Endothelial cell of umbilical vein (primary cell): ENCODE results near the gene FOXL1. TPM values are rescaled to one million over a fixed set of nuclear protein-coding genes. Genes with fewer than 3 reads are reported as not detected.

Experiments used
- BruUV-seq: library from RNA; stranded (reverse); fragments of 400-500 nt; replicated peaks from 2 replicates; lab custom pipeline; 2021; lab: Mats Ljungman, UMichigan
- CTCF ChIA-PET: fragments of 300-600, 350-600 bp; sonication (Branson Sonifier 250); formaldehyde crosslinking; loops from one replicate; lab custom pipeline; 2021; ENCODE audit warnings: antibody characterized with exemption, inconsistent platforms; lab: Charles Lee
- POLR2A ChIA-PET: fragments of 300-600, 350-600 bp; sonication (Branson Sonifier 250); formaldehyde crosslinking; loops from one replicate; lab custom pipeline; 2021; ENCODE audit warnings: antibody characterized with exemption, inconsistent platforms; lab: Charles Lee
- DNase-seq: peaks from one replicate; pipeline ENCODE4 v3.0.0-alpha.2; 2011; ENCODE audit warnings: low read depth, low spot score
- FAIRE-seq: peaks from 2 replicates; lab custom pipeline; 2011; peaks lifted over from hg19 to GRCh38; lab: Jason Lieb, UNC
- H2AFZ ChIP-seq: 2 replicates; pipeline ENCODE4 v1.6.0; 2012; ENCODE audit warnings: low read depth, low read length, control low read depth, inconsistent platforms
- H3K27ac ChIP-seq: 2 replicates; pipeline ENCODE4 v1.5.1; 2011; ENCODE audit warnings: low read depth, mild to moderate bottlenecking, control low read depth, low read length, moderate library complexity; ENCODE audit not compliant: insufficient read depth
- H3K27me3 ChIP-seq, 2 experiments: 2 replicates each; pipeline versions ENCODE4 v1.6.0 to v1.6.1; 2011; ENCODE audit warnings: low read length in 2 of 2, mixed read lengths in 1 of 2; ENCODE audit not compliant: control insufficient read depth in 2 of 2, insufficient read depth in 2 of 2
- H3K36me3 ChIP-seq, 2 experiments: 2 replicates in 1 of 2; 3 replicates in 1 of 2; pipeline ENCODE4 v1.5.1; 2011; ENCODE audit warnings: low read length in 2 of 2, mild to moderate bottlenecking in 1 of 2, moderate library complexity in 1 of 2; ENCODE audit not compliant: control insufficient read depth in 2 of 2, insufficient read depth in 2 of 2; ENCODE audit errors: extremely low read depth in 1 of 2
- H3K4me1 ChIP-seq: 3 replicates; pipeline ENCODE4 v1.5.1; 2011; ENCODE audit warnings: mild to moderate bottlenecking, low read length; ENCODE audit not compliant: control insufficient read depth, insufficient read depth; ENCODE audit errors: extremely low read depth
- H3K4me2 ChIP-seq: 2 replicates; pipeline ENCODE4 v1.6.1; 2011; ENCODE audit warnings: low read length, control low read depth, mixed read lengths; ENCODE audit not compliant: insufficient read depth
- H3K4me3 ChIP-seq, 3 experiments: fragments of 200-600 bp in 1 of 3; sonication (generic), shearing (Covaris generic) in 1 of 3; replicated peaks in 1 of 3; 2 replicates each; pipeline ENCODE4 v1.5.1; 2011 to 2016; ENCODE audit warnings: control low read depth in 3 of 3, low read length in 3 of 3, mild to moderate bottlenecking in 2 of 3, inconsistent platforms in 1 of 3, low read depth in 1 of 3, moderate library complexity in 1 of 3; ENCODE audit not compliant: insufficient read depth in 1 of 3
- H3K79me2 ChIP-seq: 2 replicates; pipeline ENCODE4 v1.6.0; 2012; ENCODE audit warnings: low read length, inconsistent platforms; ENCODE audit not compliant: control insufficient read depth, insufficient read depth
- H3K9ac ChIP-seq: replicated peaks from 2 replicates; pipeline ENCODE3; 2011; ENCODE audit warnings: low read length, control low read depth; ENCODE audit not compliant: insufficient read depth; ENCODE audit errors: extremely low read depth
- H3K9me1 ChIP-seq: replicated peaks from 3 replicates; pipeline ENCODE4 v1.6.0; 2011; ENCODE audit warnings: mild to moderate bottlenecking, low read length; ENCODE audit not compliant: control insufficient read depth, insufficient read depth; ENCODE audit errors: extremely low read depth
- H3K9me3 ChIP-seq: replicated peaks from 2 replicates; pipeline ENCODE4 v1.5.1; 2012; ENCODE audit warnings: low read length, inconsistent platforms; ENCODE audit not compliant: control insufficient read depth, insufficient read depth
- H4K20me1 ChIP-seq: replicated peaks from 2 replicates; pipeline ENCODE3; 2011; ENCODE audit warnings: mild to moderate bottlenecking, low read length; ENCODE audit not compliant: control insufficient read depth, insufficient read depth; ENCODE audit errors: extremely low read depth
- EZH2 ChIP-seq: IDR thresholded peaks from 2 replicates; pipeline ENCODE4 v1.6.1; 2012; ENCODE audit warnings: borderline replicate concordance, low read depth, mild to moderate bottlenecking, moderate library complexity, low read length, inconsistent platforms; ENCODE audit not compliant: severe bottlenecking
- FOS ChIP-seq: IDR thresholded peaks from 2 replicates; pipeline ENCODE4 v1.6.1; 2011; ENCODE audit warnings: mild to moderate bottlenecking, low read length, moderate library complexity, borderline replicate concordance; ENCODE audit not compliant: insufficient read depth
- GATA2 ChIP-seq: IDR thresholded peaks from 2 replicates; pipeline ENCODE4 v1.7.0; 2011; ENCODE audit warnings: low read depth, mild to moderate bottlenecking, moderate library complexity, mixed read lengths, low read length; ENCODE audit not compliant: insufficient read length, insufficient read depth
- JUN ChIP-seq: IDR thresholded peaks from 2 replicates; pipeline ENCODE4 v1.6.1; 2011; ENCODE audit warnings: borderline replicate concordance, low read depth; ENCODE audit not compliant: insufficient read length, insufficient read depth
- MYC ChIP-seq: IDR thresholded peaks from one replicate; pipeline ENCODE4 v1.6.1; 2011; ENCODE audit warnings: mild to moderate bottlenecking, low read depth, low read length
- POLR2A ChIP-seq: IDR thresholded peaks from 2 replicates; pipeline ENCODE4 v1.6.1; 2012; ENCODE audit warnings: low read depth, mild to moderate bottlenecking, control low read depth, low read length
- POLR2AphosphoS5 ChIP-seq: IDR thresholded peaks from 2 replicates; pipeline ENCODE4 v1.6.1; 2012; ENCODE audit warnings: low read depth, mild to moderate bottlenecking, control low read depth, low read length, moderate library complexity; ENCODE audit not compliant: insufficient read depth
- dilution Hi-C: fragments of 300-500 bp; cut with MboI; formaldehyde crosslinking; loops from one replicate; pipeline ENCODE4 v1.15.0; 2019; ENCODE audit warnings: low sequenced_read_pairs; ENCODE audit not compliant: extremely low pct_ligation_motif_present
- intact Hi-C: fragments of 100-400 bp; cut with micrococcal nuclease; formaldehyde crosslinking; loops from one replicate; pipeline ENCODE4 v1.10.0; 2022
- polyA plus RNA-seq, 4 experiments: library from polyadenylated mRNA; depleted of rRNA in 3 of 4; stranded (reverse) in 3 of 4; unstranded in 1 of 4; fragments of >200 nt; gene quantifications; 2 replicates each; pipeline versions ENCODE4 v1.2.1 to v1.2.3, GENCODE V29; 2011 to 2012; ENCODE audit warnings: missing spikeins in 1 of 4
- total RNA-seq: library from RNA; stranded (reverse); gene quantifications from 2 replicates; pipeline ENCODE4 v1.2.3, GENCODE V29; 2021
- TF ChIP-seq, protein P1 (sequence below), 2 donors: IDR thresholded peaks; 1 replicate in 1 of 2; 2 replicates in 1 of 2; pipeline ENCODE4 v1.5.1; 2011; ENCODE audit warnings: low read length in 2 of 2, mild to moderate bottlenecking in 2 of 2, moderate library complexity in 2 of 2, control low read depth in 1 of 2, inconsistent platforms in 1 of 2, low read depth in 1 of 2; ENCODE audit not compliant: insufficient read depth in 1 of 2; ENCODE audit errors: extremely low read depth in 1 of 2
- TF ChIP-seq, protein P2 (sequence below): IDR thresholded peaks from 2 replicates; pipeline ENCODE4 v1.6.1; 2011; ENCODE audit not compliant: insufficient read depth, insufficient read length

The FOXL1 gene
- total and polyA plus RNA-seq, 2 donors (not counting 3 experiments of a cell fraction or from before 2014, with no cell fraction given), result 2.8 to 3.8 TPM

DNA sequence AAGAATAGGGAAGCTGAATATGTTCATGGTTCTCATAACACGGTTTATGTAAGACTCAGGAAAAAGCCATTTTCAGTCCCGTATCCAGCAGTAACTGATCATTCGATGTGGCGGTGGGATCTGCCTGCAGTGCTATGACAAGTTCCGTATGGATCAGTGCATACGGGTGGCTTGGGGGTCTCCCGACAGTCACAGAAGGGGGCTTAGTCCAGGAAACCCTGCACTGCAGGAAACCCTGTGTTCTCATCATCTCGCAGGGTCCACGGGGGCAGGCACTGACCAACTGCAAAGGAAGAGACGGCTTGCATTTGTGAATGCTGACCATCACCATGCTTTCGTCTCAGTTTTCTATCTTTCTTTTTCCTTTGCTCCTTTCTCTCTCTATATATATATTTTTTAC lies 31.1 kb upstream of the FOXL1 start:
- BruUV-seq, result no TSS peak
- ChIA-PET CTCF (no interaction called here), POLR2A (no interaction called here)
- no peak for FAIRE-seq
- H3K4me1 ChIP-seq, result no peaks in the 10 kb centered on the region
- H3K9ac ChIP-seq, result no peak overlapping the region
- peaks cover 2 to 12% of the 10 kb centered on the region in 2 experiments for H3K36me3 ChIP-seq
- no peaks in the 10 kb centered on the region for H3K9me3 ChIP-seq
- no peak for DNase-seq
- no peak overlapping the region for H3K4me3 ChIP-seq
- H3K27ac ChIP-seq, result no peak overlapping the region
- no peaks in the 10 kb centered on the region for H3K79me2 ChIP-seq
- intact Hi-C loops (no loop called here), dilution Hi-C loops (no loop called here)
- H3K4me2 ChIP-seq, result no peak overlapping the region
- H4K20me1 ChIP-seq, result no peaks in the 10 kb centered on the region
- no peaks in the 10 kb centered on the region for H3K27me3 ChIP-seq
- H3K9me1 ChIP-seq, result no peaks in the 10 kb centered on the region
- no peak overlapping the region for H2AFZ ChIP-seq
- no peak for TF ChIP-seq POLR2AphosphoS5
- no peak for TF ChIP-seq GATA2
- no peak for TF ChIP-seq FOS
- TF ChIP-seq JUN, result no peak
- no peak for TF ChIP-seq POLR2A
- TF ChIP-seq EZH2, result no peak

DNA sequence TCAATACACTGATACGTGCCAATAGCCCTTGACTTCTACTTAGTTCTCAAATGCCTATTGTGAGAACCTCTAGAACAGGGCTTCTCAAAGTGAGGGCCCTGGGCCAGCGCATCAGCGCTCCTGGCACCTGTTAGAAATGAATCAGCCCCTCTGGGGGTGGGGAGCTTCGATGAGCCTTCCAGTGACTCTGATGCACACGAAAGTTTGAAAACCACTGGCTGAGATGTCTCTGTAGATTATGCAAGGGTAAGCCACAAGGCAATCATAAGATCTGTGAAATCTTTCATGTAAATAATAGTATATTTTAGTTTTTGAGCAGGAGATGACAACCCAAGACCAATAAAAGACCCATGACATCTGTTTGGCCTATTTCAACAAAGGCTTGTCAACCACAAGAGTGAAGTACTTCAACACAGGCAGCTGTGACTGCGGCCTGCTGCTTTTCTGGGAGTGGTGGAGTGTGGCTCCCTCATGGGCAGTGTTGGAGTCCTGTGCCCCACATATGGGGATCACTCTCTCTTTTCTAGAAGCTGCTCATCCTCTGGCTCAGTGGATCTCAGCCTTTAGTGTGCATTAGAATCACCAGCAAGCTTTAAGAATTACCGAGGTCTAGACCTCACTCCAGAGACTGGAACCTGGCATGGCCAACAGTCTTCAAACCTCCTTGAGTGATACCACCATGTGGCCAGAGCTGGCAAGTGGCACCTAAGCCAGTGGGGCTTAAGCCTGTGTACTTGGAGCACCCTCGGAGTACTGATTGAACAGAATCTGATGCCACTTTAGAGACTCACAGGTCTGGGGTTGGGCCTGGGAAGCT lies 29.1 kb upstream of the FOXL1 start:
- POLR2A ChIA-PET, result interaction anchor here (0.5 kb wide), 1 partner anchor 1213 kb away, joined by 3 read pairs; no protein-coding TSS in a partner anchor
- peaks cover 3% of the 10 kb centered on the region for H3K4me1 ChIP-seq
- H2AFZ ChIP-seq, result no peak overlapping the region
- no peaks in the 10 kb centered on the region for H4K20me1 ChIP-seq
- CTCF ChIA-PET, result interaction anchor here (0.6 to 1.2 kb wide), 2 partner anchors 27 to 468 kb away, joined by 3 to 4 read pairs; no protein-coding TSS in a partner anchor
- no peaks in the 10 kb centered on the region for H3K9me3 ChIP-seq
- H3K27me3 ChIP-seq, result no peaks in the 10 kb centered on the region
- peaks cover 2 to 8% of the 10 kb centered on the region in 2 experiments for H3K36me3 ChIP-seq
- H3K4me2 ChIP-seq, result no peak overlapping the region
- peaks cover 6% of the 10 kb centered on the region for H3K79me2 ChIP-seq
- H3K9ac ChIP-seq, result no peak overlapping the region
- no peak overlapping the region for H3K27ac ChIP-seq
- TF ChIP-seq FOS, result no peak
- TF ChIP-seq, protein P1, sequence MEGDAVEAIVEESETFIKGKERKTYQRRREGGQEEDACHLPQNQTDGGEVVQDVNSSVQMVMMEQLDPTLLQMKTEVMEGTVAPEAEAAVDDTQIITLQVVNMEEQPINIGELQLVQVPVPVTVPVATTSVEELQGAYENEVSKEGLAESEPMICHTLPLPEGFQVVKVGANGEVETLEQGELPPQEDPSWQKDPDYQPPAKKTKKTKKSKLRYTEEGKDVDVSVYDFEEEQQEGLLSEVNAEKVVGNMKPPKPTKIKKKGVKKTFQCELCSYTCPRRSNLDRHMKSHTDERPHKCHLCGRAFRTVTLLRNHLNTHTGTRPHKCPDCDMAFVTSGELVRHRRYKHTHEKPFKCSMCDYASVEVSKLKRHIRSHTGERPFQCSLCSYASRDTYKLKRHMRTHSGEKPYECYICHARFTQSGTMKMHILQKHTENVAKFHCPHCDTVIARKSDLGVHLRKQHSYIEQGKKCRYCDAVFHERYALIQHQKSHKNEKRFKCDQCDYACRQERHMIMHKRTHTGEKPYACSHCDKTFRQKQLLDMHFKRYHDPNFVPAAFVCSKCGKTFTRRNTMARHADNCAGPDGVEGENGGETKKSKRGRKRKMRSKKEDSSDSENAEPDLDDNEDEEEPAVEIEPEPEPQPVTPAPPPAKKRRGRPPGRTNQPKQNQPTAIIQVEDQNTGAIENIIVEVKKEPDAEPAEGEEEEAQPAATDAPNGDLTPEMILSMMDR (IDR thresholded peaks at IDR 0.05; ENCODE audit: extremely low read depth in 1 of 2, insufficient read depth in 1 of 2, low read depth in 1 of 2, low read length in 2 of 2), result no peak
- TF ChIP-seq POLR2AphosphoS5, result no peak
- TF ChIP-seq MYC, result no peak
- TF ChIP-seq EZH2, result no peak
- TF ChIP-seq GATA2, result no peak
- TF ChIP-seq, protein P2, sequence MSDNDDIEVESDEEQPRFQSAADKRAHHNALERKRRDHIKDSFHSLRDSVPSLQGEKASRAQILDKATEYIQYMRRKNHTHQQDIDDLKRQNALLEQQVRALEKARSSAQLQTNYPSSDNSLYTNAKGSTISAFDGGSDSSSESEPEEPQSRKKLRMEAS, result no peak
- no peak for TF ChIP-seq JUN
- TF ChIP-seq POLR2A, result no peak
- dilution Hi-C loops, result no loop called here
- BruUV-seq, result no TSS peak
- H3K4me3 ChIP-seq, result no peak overlapping the region
- no peak for DNase-seq
- no peak for FAIRE-seq
- intact Hi-C loops, result no loop called here
- no peaks in the 10 kb centered on the region for H3K9me1 ChIP-seq
